Inferior parietal cortex (tissue), 1 donor: ENCODE data around the gene C1orf226.
"Not testable (repeated sequence)": the region's sequence is repeated elsewhere in the genome, so short reads cannot be mapped to it uniquely, and the experiment has no call there.

ENCODE experiments used
- DNase-seq: peaks from one replicate; pipeline ENCODE4 v3.0.0-alpha.2; 2016; ENCODE audit errors: extremely low spot score

Gene C1orf226

DNA sequence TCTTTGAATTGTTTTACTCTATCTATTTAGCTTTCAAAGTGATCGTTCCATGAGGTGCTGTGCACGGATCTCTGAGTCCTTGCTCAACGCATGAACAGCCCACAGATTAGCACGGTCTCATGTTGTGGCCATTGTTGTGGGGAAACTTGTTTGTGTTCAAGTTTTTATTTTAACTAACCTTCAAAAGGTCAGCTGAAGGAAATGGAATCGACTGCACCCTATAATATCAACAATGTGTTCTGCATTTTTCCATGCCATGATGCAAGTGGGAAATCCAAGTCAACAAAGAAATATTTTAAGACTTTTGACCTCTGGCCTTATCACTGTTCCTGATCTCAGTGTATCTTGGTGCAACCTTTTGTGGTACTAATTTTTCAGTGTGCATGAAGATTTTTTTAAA, 24.3 kb downstream of the C1orf226 start:
- no peak for DNase-seq

- DNase-seq = no peak
Measured at GRCh38 chr1:162406811-162407210, 25.3 kb downstream of the C1orf226 start.

DNA sequence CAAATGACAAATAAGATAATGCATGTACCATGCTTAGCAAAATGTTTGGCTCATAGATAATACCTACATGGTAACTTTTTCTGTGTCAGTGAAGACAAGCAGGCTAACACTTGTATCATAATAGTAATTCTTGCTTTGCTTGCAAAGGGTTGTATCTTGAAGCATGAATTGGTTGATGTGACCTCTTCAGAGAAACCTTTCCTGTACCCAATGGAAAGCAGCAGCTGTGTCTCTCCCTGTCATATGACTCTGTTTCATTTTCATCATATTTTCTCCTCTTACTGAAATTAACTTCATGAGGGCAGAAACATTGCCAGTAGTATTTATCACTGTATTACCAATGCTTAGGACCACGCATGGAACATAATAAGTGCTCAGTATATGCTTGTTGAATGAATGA, 26.0 kb downstream of the C1orf226 start:
- DNase-seq = no peak

- DNase-seq = no peak
Measured at GRCh38 chr1:162412002-162412401, 30.5 kb downstream of the C1orf226 start, which contains the start of gene SH2D1B. Gene SH2D1B, minus strand, starts transcription at chr1:162412136. Its CDS starts 120 bp downstream, at chr1:162412016.

GRCh38 chr1:162416215-162416614, 34.7 kb downstream of the C1orf226 start:
- no peak for DNase-seq

- DNase-seq = no peak
Measured at GRCh38 chr1:162416909-162417308, 35.4 kb downstream of the C1orf226 start.

- no peak for DNase-seq
Measured at GRCh38 chr1:162417650-162418049, 36.1 kb downstream of the C1orf226 start.

DNA sequence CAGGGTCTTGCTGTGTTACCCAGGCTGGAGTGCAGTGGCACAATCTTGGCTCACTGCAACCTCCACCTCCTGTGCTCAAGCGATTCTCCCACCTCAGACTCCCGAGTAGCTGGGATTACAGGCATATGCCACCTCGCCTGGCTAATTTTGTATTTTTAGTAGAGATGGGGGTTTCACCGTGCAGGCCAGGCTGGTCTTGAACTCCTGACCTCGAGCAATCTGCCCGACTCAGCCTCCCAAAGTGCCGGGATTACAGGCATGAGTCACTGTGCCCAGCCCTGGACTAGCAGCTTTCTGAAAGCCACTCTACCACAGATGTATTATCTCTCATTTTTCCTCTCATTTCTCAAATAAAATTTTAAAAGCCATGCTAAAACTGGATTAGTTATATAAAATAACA, 37.1 kb downstream of the C1orf226 start:
- DNase-seq = not testable (repeated sequence)

DNA sequence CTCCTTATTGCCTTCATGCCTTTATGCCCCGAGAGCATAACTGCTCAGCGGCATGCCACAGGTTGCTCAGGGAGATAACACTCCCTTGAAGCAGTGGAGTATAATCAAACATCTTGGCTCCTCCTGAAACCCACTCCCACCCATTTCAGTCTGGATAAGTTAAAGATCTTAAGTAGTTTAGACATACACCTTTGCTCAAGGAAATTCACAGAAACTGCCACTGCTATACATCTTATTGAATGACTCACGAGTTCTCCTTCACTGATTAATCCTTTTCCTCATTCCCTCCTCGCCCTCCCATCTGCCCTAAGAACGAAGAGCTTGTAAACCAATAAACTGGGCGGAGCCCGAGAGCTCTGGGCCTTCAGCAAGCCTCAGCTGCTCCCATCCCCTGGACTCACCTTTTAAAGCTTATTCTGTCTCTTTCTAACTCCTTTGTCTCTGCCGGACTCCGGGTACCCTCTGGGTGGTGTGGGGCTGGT, 38.0 kb downstream of the C1orf226 start:
- not testable (repeated sequence) for DNase-seq

GRCh38 chr1:162420120-162420519, 38.6 kb downstream of the C1orf226 start:
- DNase-seq = no peak

GRCh38 chr1:162421258-162422164, 40.0 kb downstream of the C1orf226 start:
- no peak for DNase-seq

DNA sequence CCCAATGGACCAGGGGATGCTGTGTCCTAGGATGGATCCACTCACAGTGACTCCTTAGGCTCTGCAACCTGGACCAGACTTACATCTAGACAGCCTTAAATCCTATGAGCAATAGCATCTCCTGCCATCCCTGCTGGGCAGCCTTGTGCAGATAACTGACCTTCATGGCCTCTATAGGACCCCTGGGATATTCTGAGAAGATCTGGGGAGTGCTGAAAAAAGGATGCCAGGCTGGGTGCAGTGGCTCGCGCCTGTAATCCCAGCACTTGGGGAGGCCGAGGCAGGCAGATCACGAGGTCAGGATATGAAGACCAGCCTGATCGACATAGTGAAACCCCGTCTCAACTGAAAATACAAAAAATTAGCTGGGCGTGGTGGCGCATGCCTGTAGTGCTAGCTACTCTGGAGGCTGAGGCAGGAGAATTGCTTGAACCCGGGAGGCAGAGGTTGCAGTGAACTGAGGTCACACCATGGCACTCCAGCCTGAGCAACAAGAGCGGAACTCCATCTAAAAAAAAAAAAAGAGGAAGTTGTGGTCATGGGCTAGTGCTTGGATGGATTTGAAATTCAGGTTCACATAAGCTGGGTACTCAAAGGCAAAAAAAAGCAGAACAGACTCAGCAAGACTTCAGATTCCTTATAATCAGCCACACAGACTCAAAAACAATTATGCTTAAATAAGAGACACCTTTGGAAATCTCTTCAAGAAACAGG, 41.3 kb downstream of the C1orf226 start:
- DNase-seq = peak; percentile 11

- DNase-seq = no peak
Measured at GRCh38 chr1:162430583-162430982, 49.1 kb downstream of the C1orf226 start.

GRCh38 chr1:162432977-162433713, 51.6 kb downstream of the C1orf226 start:
- DNase-seq = not testable (repeated sequence)
